Osteoblast (primary cell): ENCODE measurements around the gene CDK5RAP1. TPM values are rescaled to one million over a fixed set of nuclear protein-coding genes. Genes with fewer than 3 reads are reported as not detected.

Experiments
- DNase-seq: peaks from one replicate; pipeline ENCODE4 v3.0.0; 2011; ENCODE audit warnings: low spot score, mixed read lengths; ENCODE audit not compliant: insufficient read length; ENCODE audit errors: missing footprints
- H2AFZ ChIP-seq: 2 replicates; pipeline ENCODE4 v1.6.0; 2011; ENCODE audit warnings: mild to moderate bottlenecking, low read length
- H3K27ac ChIP-seq: 2 replicates; pipeline ENCODE4 v1.5.1; 2011; ENCODE audit warnings: mild to moderate bottlenecking, low read depth, low read length, moderate library complexity
- H3K27me3 ChIP-seq: 2 replicates; pipeline ENCODE4 v1.6.0; 2012; ENCODE audit warnings: mild to moderate bottlenecking, control low read depth, inconsistent platforms, low read length, moderate library complexity; ENCODE audit not compliant: insufficient read depth
- H3K36me3 ChIP-seq: 2 replicates; pipeline ENCODE4 v1.5.1; 2011; ENCODE audit warnings: mild to moderate bottlenecking, low read length, control low read depth, moderate library complexity; ENCODE audit not compliant: insufficient read depth
- H3K4me1 ChIP-seq: 2 replicates; pipeline ENCODE4 v1.5.1; 2011; ENCODE audit warnings: mild to moderate bottlenecking, low read length, control low read depth, moderate library complexity; ENCODE audit not compliant: insufficient read depth
- H3K4me2 ChIP-seq: 2 replicates; pipeline ENCODE4 v1.6.0; 2011; ENCODE audit warnings: mild to moderate bottlenecking, low read length; ENCODE audit not compliant: insufficient read depth
- H3K4me3 ChIP-seq: fragments of 200-600 bp; sonication (generic); 3 replicates; pipeline ENCODE4 v1.5.1; 2012; ENCODE audit warnings: mild to moderate bottlenecking, low read length, inconsistent platforms; ENCODE audit not compliant: insufficient read depth
- H3K79me2 ChIP-seq: 2 replicates; pipeline ENCODE4 v1.6.0; 2012; ENCODE audit warnings: mild to moderate bottlenecking, low read length, control low read depth, inconsistent platforms; ENCODE audit not compliant: insufficient read depth
- H3K9me3 ChIP-seq: 2 replicates; pipeline ENCODE4 v1.5.1; 2011; ENCODE audit warnings: low read depth, low read length, control low read depth
- H4K20me1 ChIP-seq: 2 replicates; pipeline ENCODE4 v1.6.0; 2012; ENCODE audit warnings: mild to moderate bottlenecking, low read length, control low read depth; ENCODE audit not compliant: insufficient read depth
- CTCF ChIP-seq: IDR thresholded peaks from 2 replicates; pipeline ENCODE4 v1.5.1; 2011; ENCODE audit warnings: mild to moderate bottlenecking, low read depth, low read length, moderate library complexity; ENCODE audit errors: extremely low read depth
- total RNA-seq: library from RNA; depleted of rRNA; stranded (reverse); fragments of >200 nt; gene quantifications from 2 replicates; pipeline ENCODE4 v1.2.3, GENCODE V29; 2012

Gene CDK5RAP1
- total RNA-seq, 1 donor = 16.6 TPM

DNA sequence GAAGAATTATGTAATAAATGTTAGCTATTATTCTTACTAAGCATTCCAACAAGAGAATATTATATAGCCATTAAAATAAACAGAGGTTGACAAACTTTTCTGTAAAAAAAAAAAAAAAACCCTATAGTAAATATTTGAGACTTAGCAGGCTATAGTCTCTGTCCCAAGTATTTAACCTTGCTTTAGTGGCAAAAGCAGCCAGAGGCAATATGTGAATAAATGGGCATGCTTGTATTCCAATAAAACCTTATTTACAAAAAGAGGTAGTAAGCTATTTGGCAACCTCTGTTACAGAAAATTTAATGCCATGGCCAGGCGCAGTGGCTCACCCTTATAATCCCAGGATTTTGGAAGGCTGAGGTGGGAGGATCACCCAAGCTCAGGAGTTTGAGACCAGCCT is 14.6 kb downstream of the CDK5RAP1 start:
- Histone ChIP-seq H2AFZ (no peak overlapping the region), H4K20me1 (no peaks in the 10 kb centered on the region), H3K4me2 (no peak overlapping the region), H3K4me3 (no peak overlapping the region), H3K27ac (peak overlapping the region; percentile 51), H3K27me3 (no peaks in the 10 kb centered on the region), H3K4me1 (peaks cover 4% of the 10 kb centered on the region), H3K36me3 (peaks cover 51% of the 10 kb centered on the region), H3K9me3 (no peaks in the 10 kb centered on the region), H3K79me2 (no peaks in the 10 kb centered on the region)
- no peak for DNase-seq
- TF ChIP-seq CTCF = no peak

GRCh38 chr20:33377366-33377765 is 24.0 kb downstream of the CDK5RAP1 start:
- H3K27me3 ChIP-seq = no peaks in the 10 kb centered on the region
- H3K36me3 ChIP-seq = peaks cover 38% of the 10 kb centered on the region
- no peak for DNase-seq
- H3K79me2 ChIP-seq = no peaks in the 10 kb centered on the region
- peaks cover 13% of the 10 kb centered on the region for H3K4me1 ChIP-seq
- H3K4me3 ChIP-seq = no peak overlapping the region
- H3K9me3 ChIP-seq = no peaks in the 10 kb centered on the region
- H2AFZ ChIP-seq = no peak overlapping the region
- no peak overlapping the region for H3K4me2 ChIP-seq
- H4K20me1 ChIP-seq = no peaks in the 10 kb centered on the region
- no peak for TF ChIP-seq CTCF
- H3K27ac ChIP-seq = no peak overlapping the region

GRCh38 chr20:33373735-33374605 is 27.3 kb downstream of the CDK5RAP1 start:
- no peak overlapping the region for H2AFZ ChIP-seq
- H3K4me2 ChIP-seq = no peak overlapping the region
- peak; percentile 76 for DNase-seq
- H3K79me2 ChIP-seq = no peaks in the 10 kb centered on the region
- no peak overlapping the region for H3K4me3 ChIP-seq
- no peaks in the 10 kb centered on the region for H4K20me1 ChIP-seq
- H3K36me3 ChIP-seq = peaks cover 36% of the 10 kb centered on the region
- no peaks in the 10 kb centered on the region for H3K9me3 ChIP-seq
- H3K4me1 ChIP-seq = peaks cover 16% of the 10 kb centered on the region
- no peak for TF ChIP-seq CTCF
- peak overlapping the region; percentile 47 for H3K27ac ChIP-seq
- no peaks in the 10 kb centered on the region for H3K27me3 ChIP-seq

- DNase-seq = no peak
- peaks cover 26% of the 10 kb centered on the region for H3K36me3 ChIP-seq
Measured at GRCh38 chr20:33372993-33373441, 28.3 kb downstream of the CDK5RAP1 start.

More at GRCh38 chr20:33372993-33373441, 28.3 kb downstream of the CDK5RAP1 start:
- no peak overlapping the region for H2AFZ ChIP-seq
- no peak for TF ChIP-seq CTCF
- no peak overlapping the region for H3K4me2 ChIP-seq
- no peaks in the 10 kb centered on the region for H4K20me1 ChIP-seq
- no peaks in the 10 kb centered on the region for H3K27me3 ChIP-seq
- peak overlapping the region; percentile 47 for H3K27ac ChIP-seq
- no peaks in the 10 kb centered on the region for H3K9me3 ChIP-seq
- H3K4me1 ChIP-seq = peaks cover 16% of the 10 kb centered on the region
- H3K79me2 ChIP-seq = no peaks in the 10 kb centered on the region
- H3K4me3 ChIP-seq = no peak overlapping the region
